Activated T-helper 1 cell treated with Interleukin-2 at 50 U/mL for 16 hours (primary cell): Measurements from ENCODE around the gene AADACL2.
"Not testable (repeated sequence)": the region's sequence is repeated elsewhere in the genome, so short reads cannot be mapped to it uniquely, and the experiment has no call there.

Experiments used
- DNase-seq: peaks from one replicate; pipeline ENCODE4 v3.0.0-alpha.2; 2020; ENCODE audit warnings: low read depth

Gene AADACL2

DNA sequence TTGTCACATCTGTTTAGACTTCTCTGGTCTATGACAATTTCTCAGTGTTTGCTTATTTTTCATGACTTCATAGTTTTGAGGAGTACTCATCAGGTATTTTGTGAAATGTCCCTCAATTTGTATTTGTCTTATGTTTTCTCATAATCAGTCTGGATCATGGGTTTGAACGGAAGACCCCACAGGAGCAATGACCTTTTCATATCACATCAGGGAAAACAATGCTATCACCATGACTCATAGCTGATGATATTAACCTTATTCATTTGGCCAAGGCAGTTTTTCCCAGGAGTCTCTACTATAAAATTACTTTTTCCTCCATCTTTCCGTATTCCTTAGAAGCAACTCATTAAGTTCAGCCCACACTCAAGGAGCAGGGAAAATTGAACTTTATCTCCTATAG is 32.7 kb downstream of the AADACL2 start:
- DNase-seq = no peak

DNA sequence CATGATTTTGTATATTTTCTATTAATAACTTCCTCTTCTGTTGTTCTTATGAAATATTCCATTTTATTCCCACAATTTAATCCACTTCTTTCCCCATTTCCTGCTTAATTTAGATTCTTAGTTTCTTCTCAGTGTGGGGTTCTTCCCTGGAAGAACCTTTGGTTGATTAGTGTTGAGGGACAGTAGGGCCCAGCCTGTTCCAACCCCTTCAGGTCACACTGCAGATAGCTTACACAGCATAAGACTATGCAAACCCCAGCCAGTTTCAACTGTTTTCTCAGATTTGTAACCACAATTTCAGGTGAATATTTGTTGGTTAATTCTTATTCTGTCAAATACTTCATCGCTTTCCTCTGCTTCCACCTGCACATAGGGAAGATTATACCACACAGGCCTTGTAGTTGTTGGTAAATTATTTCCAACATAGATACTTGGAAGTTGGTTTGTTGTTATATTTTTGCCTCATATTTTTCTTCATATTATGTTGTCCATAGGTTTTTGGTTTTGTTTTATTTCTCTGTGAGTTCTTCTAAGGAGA is 34.7 kb downstream of the AADACL2 start:
- DNase-seq = no peak

- no peak for DNase-seq
Observed at GRCh38 chr3:151769175-151769574, 35.4 kb downstream of the AADACL2 start.

DNA sequence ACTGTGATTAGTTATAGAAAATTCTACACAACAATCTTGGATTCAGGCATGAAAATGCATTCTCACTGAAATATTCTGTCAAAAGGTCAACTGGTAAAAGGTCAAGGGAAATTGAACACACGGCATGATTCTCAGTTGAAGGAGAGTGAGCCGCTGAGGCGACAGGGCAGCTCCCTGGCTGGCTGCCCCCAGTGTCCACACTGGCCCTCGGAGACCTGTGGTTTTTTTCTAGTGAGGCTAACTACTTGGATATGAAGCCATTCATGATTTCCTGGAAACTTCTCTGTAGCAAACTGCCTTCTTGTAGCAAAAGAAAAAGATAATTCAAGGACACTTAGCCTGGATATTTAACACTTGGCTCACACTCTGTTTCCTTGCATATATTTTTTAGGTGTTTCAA is 37.2 kb downstream of the AADACL2 start:
- DNase-seq = no peak

DNA sequence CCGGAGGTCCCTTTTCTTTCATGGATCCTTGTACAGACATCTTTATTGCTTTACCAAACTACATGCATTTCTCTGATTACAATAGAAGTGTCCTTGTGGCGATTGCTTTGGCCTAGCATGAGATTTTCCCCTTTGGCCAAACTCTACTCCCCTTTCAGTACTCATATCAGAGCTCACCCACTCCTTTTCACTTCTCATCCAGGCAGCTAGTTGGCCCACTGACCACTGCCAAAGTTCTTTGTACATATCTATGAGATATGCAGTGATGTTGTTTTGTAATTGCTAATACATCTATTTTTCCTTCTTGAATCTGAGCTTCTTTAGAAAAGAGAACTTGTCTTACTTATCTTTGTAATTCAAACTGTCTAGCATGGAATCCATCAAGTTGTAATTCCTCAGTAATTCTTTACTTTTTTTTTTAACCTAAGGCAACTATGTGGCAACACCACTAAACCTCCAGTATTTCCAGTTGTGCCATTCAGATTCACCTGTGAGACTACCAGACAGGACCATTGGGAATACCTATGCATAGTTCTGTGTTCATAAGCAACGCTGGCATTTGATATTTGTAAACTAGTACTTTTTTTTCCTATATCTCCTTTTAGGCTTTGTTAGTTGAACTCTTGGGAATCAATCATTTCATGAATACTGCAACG is 39.2 kb downstream of the AADACL2 start:
- no peak for DNase-seq

GRCh38 chr3:151774235-151774634 is 40.5 kb downstream of the AADACL2 start:
- no peak for DNase-seq

DNA sequence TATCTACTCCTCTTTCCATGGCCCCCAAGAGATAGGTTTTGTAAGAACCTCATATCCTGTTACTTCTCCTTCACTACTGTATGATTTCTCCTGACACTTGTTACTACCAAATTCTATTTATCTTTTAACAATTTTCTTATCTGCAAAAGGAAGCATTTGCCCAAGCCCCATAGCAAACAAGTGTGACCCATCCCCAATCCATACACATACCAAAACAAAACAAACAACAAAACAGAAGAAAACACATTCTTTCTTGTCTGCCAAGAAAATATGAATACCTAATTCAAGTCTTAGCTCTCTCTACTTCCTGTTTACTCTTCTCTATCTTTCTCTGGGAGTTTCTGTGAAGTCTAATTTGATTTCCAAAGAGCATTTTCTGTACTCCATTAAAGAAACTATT is 41.2 kb downstream of the AADACL2 start:
- DNase-seq = no peak

DNA sequence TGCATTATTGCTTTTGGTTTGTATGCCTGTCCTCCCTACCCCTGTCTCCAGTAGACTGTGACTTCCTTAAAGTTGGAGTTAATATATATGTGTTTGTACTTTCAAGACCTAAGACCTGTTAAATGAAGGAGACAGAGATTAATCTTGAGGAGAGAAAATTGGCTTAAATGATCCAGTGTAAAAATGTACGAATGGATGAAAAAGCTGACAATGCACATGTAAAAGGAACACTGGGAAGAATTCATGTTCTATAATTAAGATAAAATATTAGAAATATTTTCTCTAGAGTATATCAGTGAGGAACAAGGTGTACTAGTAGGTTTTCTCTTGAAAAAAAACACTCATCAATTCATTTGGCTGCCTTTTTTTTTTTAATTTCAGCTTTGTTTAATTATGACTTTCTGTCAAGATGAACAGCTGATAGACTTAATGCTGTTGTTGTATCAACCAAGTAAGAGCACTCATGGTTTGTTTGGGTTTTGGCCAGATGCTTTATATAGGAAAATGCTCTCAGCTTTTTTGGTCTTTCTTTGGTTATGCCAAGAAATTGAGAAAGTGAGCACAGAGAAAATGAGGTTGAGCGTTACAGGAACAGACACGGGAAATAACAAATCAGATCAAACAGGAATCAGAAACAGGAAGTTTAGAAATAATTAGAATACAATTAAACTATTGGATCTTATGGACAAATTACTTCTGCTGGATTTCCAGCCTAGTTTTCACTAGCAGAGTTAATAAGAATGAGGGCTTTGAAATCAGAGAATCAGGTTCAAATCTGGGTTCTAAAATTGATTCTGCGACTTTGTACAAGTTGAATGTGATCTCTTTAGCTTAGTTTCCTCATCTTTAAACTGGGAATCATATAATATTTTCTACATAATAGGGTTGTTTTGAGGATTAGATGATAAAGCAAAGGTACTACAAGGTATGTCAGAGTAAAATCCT is 41.9 kb downstream of the AADACL2 start:
- no peak for DNase-seq

GRCh38 chr3:151776259-151776740 is 42.6 kb downstream of the AADACL2 start:
- DNase-seq = no peak

GRCh38 chr3:151777880-151778279 is 44.2 kb downstream of the AADACL2 start:
- DNase-seq = no peak

DNA sequence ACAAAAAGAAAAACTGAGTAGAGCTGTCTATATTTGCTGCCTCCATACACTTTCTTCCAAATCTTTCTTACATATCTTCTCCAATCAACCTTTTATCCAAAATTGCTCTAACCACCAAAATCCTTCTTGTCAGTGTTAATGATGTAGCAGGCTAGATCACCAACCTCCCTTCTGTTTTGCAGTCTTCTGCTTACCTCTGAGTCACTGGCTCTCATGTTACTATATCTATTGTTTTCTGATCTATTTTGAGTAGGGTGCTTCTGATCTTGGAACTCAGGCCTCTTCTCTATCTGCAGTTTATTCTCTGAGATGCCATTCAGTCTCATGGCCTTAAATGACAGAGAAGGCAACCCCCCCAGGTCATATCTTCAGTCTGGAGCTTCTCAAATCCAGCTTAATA is 53.9 kb downstream of the AADACL2 start:
- DNase-seq = no peak

DNA sequence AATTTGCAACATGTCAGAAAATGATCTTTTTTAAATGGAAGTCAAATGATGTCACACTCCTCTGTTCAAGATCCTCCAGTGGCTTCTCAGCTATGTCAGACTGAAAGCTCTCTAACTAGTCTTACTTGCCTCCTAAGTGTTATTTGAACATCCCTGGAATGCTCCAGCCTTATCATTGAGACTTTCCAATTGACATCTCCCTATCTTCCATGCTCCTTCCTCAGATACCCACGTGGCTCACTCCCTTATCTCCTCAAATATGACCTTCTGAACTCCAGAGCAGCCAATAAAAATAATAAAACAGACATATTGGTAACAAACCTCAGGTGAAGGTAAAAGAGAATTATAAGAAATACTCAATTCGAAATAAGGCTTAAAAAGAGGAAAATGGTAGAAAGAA is 54.7 kb downstream of the AADACL2 start:
- no peak for DNase-seq

DNA sequence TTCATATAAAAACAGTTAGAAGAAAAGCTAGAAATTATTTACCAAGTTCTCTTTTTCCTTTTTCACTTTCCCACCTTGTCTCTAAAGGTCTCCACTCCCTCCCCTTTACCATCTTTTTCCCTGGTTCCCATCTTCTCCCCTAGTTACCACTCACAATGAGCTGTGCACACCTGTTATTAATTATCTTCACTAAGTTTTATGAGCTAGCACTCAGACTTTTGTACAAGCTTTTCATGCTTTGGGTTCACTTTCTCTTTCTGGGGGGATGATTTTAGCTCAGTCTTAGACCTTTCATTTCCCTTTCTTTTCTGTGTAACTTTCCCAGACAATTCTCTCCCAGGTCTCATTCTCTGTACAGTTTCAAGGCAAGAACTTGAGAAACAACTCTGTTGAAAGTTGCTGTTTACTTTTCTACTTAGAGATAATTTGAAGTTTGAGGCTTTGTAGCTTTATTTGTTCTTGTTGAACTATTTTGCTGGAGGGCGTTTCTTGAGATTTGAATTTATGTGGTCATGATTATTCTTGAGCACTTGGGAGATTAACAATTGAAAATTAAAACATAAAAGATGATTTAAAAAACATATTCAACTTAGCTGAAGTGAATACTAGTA is 56.2 kb downstream of the AADACL2 start:
- DNase-seq = no peak

- DNase-seq = not testable (repeated sequence)
Observed at GRCh38 chr3:151790763-151791162, 57.0 kb downstream of the AADACL2 start.

- DNase-seq = no peak
Observed at GRCh38 chr3:151792411-151792810, 58.7 kb downstream of the AADACL2 start.

DNA sequence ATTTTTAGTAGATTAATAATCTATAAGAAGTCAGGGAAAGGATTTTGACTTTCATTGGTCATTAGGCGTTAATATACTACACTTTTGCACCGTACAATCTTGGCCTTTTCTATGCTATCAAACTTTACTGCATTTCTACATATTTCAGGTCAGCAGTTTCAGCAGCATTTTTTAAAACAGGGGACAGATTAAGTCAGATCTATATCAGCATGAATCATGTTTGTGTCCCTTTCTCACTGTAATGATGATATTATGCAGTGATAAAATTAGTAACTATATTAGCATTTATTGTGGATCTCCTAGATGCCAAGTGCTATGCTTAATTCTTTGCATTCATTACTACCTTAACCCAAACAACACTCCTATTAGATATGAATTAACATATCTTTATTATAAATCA is 59.9 kb downstream of the AADACL2 start:
- no peak for DNase-seq

DNA sequence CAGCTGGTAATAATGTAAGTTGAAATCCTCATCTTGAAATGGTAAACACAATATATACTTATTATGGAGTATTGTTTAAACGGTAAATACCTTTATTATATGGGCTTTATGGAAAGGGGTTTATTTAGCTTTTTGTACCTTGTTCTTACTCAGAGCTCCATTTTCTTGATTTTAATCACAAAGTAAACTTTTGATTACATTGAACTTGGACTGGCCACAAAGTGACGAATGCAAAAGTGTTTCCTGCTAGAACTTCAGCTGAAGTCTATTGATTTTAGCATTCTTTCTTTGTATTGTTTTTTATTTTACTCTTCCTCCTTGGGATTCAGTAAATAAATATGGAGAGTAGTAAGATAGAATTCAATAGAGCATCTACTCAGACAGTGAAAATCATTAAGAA is 60.4 kb downstream of the AADACL2 start:
- no peak for DNase-seq

- DNase-seq = no peak
Observed at GRCh38 chr3:151795276-151795675, 61.5 kb downstream of the AADACL2 start.

- DNase-seq = no peak
Observed at GRCh38 chr3:151796105-151796680, 62.5 kb downstream of the AADACL2 start.

- no peak for DNase-seq
Observed at GRCh38 chr3:151798466-151798865, 64.7 kb downstream of the AADACL2 start.

- DNase-seq = no peak
Observed at GRCh38 chr3:151800431-151800830, 66.7 kb downstream of the AADACL2 start.

DNA sequence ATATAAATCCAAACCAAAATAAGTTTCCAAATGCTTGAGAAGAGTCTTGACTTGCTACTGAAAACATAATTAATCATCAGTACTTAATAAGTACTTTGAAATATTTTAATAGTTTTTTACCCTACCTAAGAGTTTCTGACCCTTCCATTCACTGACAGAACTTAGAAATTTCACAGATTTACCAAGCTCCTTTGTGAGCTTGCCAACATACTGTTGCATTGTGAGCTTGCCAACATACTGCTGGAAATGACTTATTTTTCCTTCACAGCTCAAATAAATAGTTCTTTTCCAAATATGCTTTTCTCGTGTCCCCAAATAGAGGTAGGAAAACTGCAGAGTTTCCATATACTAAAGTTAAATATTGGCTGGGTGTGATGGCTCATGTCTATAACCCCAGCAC is 70.5 kb downstream of the AADACL2 start:
- no peak for DNase-seq
